Mucosa of descending colon (tissue), 3 donors: ENCODE measurements around the gene TNFRSF4. TPM values are rescaled to one million over a fixed set of nuclear protein-coding genes. Genes with fewer than 3 reads are reported as not detected.

Experiments
- ATAC-seq: fragments of 200-7000 bp; cut with Tn5 transposase; one replicate; pipeline ENCODE4 v1.9.1; 2020; ENCODE audit warnings: mild to moderate bottlenecking, moderate library complexity
- DNase-seq, 3 donors: peaks; one replicate each; pipeline ENCODE4 v3.0.0-alpha.2; 2020
- H3K36me3 ChIP-seq: fragments of 200-600 bp; one replicate; pipeline ENCODE4 v1.8.0; 2021; ENCODE audit warnings: low read depth, mild to moderate bottlenecking
- H3K4me1 ChIP-seq: fragments of 200-600 bp; one replicate; pipeline ENCODE4 v1.8.0; 2021; ENCODE audit warnings: low read depth, mild to moderate bottlenecking
- H3K4me3 ChIP-seq: fragments of 200-600 bp; one replicate; pipeline ENCODE4 v1.8.0; 2021; ENCODE audit warnings: mild to moderate bottlenecking
- H3K9me3 ChIP-seq: fragments of 200-600 bp; one replicate; pipeline ENCODE4 v1.8.0; 2021; ENCODE audit warnings: mild to moderate bottlenecking
- intact Hi-C, 2 donors: fragments of 100-400 bp; cut with DNase I in 1 of 2; cut with micrococcal nuclease in 1 of 2; formaldehyde crosslinking; loops; one replicate each; pipeline versions ENCODE4 v1.11.0 to v1.11.1; 2022; cut with DNase I, micrococcal nuclease
- total RNA-seq, 3 donors: library from RNA; stranded (reverse); fragmentation: NEBNext Ultra II Directional in 2 of 3; extraction: Animal tissue kit (Norgen Biotek cat#: 25700) in 2 of 3; gene quantifications; one replicate each; pipeline versions ENCODE4 v1.2.1 to v1.2.4, GENCODE V29; 2021 to 2023
- TF ChIP-seq, protein P1 (sequence below): fragments of 200-600 bp; IDR thresholded peaks from one replicate; pipeline ENCODE4 v1.8.0; 2022; ENCODE audit warnings: antibody characterized with exemption, mild to moderate bottlenecking
- donor health status: DM: no; HTN: no; CAD: no; lungs with moderate emphysema.
- donor health status: DM: no; HTN: no; CAD: no.
- donor health status: DM: no; HTN: yes; CAD: no.

The TNFRSF4 gene
- total RNA-seq, 3 donors from 2014 or later: 0.69 to 1.2 (median 0.80) TPM

DNA sequence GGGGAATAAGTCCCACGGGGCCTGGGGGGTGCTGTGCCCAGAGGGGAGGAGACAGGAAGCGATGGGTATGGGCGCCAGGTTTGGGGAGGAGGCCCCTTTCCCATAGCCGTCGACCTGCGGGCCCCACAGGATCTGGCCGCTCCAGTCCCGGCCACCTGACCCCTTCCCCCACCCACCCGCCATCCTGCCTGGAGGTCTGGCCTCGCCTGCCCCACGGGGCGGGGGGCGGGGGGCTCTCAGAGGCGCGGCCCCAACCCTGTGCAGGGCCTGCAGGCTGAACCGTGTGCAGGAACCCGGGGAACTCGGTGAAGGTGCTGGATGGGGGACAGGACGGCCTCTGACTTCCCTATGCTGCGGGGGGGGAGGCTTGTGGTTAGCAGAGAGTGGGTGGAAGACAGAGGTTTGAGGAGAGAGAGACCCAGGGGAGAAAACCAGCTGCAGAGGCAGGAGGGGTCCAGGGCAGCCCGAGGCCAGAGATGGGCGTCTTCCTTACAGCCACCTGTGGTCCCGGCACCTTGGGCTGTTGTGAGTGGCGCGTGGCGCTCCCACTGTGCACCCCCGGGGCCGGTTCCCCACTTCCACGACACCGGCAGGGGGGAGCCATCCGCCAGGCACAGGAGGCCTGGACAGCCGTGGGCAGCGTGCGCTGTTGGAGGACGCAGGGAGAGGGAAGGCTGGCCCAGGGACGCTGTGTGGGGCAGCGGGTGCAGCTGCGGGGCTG lies 5.1 kb downstream of the TNFRSF4 start:
- ATAC-seq: peak; percentile 15
- Histone ChIP-seq H3K4me3 (no peak overlapping the region), H3K36me3 (no peaks in the 10 kb centered on the region), H3K4me1 (peaks cover 17% of the 10 kb centered on the region), H3K9me3 (no peaks in the 10 kb centered on the region)
- TF ChIP-seq, protein P1, sequence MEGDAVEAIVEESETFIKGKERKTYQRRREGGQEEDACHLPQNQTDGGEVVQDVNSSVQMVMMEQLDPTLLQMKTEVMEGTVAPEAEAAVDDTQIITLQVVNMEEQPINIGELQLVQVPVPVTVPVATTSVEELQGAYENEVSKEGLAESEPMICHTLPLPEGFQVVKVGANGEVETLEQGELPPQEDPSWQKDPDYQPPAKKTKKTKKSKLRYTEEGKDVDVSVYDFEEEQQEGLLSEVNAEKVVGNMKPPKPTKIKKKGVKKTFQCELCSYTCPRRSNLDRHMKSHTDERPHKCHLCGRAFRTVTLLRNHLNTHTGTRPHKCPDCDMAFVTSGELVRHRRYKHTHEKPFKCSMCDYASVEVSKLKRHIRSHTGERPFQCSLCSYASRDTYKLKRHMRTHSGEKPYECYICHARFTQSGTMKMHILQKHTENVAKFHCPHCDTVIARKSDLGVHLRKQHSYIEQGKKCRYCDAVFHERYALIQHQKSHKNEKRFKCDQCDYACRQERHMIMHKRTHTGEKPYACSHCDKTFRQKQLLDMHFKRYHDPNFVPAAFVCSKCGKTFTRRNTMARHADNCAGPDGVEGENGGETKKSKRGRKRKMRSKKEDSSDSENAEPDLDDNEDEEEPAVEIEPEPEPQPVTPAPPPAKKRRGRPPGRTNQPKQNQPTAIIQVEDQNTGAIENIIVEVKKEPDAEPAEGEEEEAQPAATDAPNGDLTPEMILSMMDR: no peak
- intact Hi-C loops: no loop called here
- peak; percentile 33 to 67 (median 54) for DNase-seq

DNA sequence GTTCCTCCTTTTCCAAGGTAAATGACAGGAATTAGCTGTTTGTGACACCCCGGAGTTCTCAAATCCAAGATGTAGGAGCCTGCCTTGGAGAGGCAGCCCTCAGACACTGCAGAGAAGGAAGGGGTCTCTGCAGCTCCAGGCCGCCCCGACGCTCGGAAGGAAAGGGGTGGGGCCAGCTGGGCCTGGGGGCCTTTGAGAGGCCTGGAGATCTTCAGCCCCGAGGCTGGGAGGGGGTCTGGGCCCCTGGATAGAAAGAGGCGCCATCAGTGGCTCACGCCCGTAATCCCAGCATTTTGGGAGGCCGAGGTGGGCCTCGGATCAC lies 6.4 kb downstream of the TNFRSF4 start:
- TF ChIP-seq, protein P1: no peak
- Histone ChIP-seq H3K9me3 (no peaks in the 10 kb centered on the region), H3K36me3 (no peaks in the 10 kb centered on the region), H3K4me1 (peaks cover 14% of the 10 kb centered on the region), H3K4me3 (no peak overlapping the region)
- intact Hi-C loops: no loop called here
- ATAC-seq: no peak
- DNase-seq: peak in 1 of 3 donors; percentile 23

DNA sequence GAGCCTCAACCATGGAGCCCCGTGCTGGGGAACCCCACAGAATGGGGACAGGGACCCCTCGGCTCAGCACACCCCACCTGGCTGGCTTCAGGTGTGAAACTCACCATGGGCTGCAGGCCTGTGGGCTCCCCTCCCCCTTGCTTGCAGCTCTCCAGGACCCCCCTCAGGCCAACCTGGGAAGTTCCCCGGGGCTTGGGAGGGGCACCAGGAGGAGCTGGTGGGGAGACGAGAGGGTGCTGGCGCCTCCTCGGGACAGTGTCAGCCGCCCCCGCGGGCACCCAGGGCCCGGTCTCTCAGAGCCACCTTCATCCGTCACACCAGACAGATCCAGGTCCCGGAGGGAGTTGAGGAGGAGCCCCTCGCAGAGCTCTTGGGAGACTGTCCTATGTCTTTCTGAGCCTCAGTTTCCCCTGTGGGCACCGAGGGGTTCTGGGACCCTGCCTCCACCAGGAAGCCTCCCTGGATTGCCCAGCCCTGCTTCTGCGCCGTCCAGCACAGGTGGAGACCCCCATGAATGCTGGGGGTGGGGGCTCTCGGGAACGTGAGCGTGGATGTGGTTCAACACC lies 6.9 kb downstream of the TNFRSF4 start:
- H3K9me3 ChIP-seq: no peaks in the 10 kb centered on the region
- ATAC-seq (no peak), DNase-seq (peak in 2 of 3 donors; percentile 36 to 58)
- peaks cover 14% of the 10 kb centered on the region for H3K4me1 ChIP-seq
- intact Hi-C loops: no loop called here
- no peak overlapping the region for H3K4me3 ChIP-seq
- H3K36me3 ChIP-seq: no peaks in the 10 kb centered on the region
- TF ChIP-seq, protein P1: no peak

DNA sequence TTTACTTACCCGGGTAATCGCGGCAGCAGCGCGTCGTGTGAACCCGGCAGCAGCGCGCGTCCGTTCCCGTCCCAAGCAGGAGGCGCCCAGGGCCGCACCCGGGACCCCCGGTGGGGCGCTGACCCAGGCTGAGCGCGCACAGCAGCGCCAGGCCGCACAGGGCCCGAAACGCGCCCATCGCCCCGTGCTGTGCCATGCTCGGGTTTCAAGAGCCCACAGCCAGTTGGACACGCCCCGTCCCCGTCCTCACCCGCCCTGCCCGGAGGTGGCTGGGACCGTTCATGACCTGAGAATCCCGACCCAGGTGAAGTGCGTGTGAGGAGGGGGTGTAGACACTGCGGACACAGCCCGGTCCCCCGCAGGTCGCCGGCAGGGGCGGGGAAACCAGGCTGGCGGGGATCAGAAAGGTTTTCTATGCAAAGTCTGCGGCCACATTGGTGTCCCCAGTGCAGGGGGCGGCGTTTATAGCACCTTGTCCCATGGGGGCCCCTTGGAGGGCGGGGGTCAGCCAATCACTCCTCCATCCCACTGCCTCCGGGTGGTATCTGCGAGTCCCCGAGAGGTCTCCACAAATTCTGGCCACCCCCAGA lies 7.5 kb downstream of the TNFRSF4 start, which contains the start of gene TNFRSF18:
TNFRSF18 (minus strand) TSS at position 217 of the 590 bp plus-strand sequence; CDS start at position 196, 21 bp downstream.
- Histone ChIP-seq H3K4me3 (no peak within 1 kb of the TSS), H3K4me1 (peaks cover 14% of the 10 kb centered on the region), H3K9me3 (no peaks in the 10 kb centered on the region), H3K36me3 (no peaks in the 10 kb centered on the region)
- DNase-seq: peak; percentile 54 to 69 (median 66)
- intact Hi-C loops: no loop called here
- ATAC-seq: peak; percentile 44
- TF ChIP-seq, protein P1: no peak

DNA sequence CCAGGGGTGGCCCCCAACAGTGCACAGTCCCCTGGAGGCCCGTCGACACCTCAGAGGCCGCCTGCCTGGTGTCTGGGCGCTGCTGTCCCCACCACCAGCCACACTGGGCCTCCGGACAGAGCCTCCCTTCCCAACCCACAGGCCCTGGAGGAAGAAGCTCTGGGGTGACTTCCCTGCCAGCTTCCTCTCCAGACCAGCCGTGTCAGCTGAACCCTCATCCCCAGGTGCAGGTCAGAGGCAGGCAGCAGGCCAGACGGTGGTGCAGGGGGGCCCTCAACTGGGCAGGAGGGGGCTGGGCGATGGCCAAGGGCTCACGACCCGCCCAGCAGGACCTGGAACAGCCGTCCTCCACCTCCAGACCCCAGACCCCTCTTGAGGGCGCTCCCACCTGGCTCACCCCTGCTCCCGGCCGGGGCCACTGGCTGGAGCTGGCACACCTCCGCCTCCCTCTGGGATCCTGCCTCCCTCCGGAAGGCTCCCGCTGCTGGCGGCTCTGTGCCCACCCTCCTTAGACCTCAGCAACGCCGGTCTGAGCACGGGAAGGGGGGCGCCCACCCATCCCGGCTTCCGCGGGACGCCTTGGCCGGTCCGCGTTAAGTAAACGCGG lies 8.1 kb downstream of the TNFRSF4 start:
- TF ChIP-seq, protein P1: no peak
- no peak overlapping the region for H3K4me3 ChIP-seq
- peaks cover 16% of the 10 kb centered on the region for H3K4me1 ChIP-seq
- no peaks in the 10 kb centered on the region for H3K36me3 ChIP-seq
- no peak for ATAC-seq
- intact Hi-C loops: no loop called here
- H3K9me3 ChIP-seq: no peaks in the 10 kb centered on the region
- peak in 2 of 3 donors; percentile 37 to 53 for DNase-seq
